WTC11 (cell line): ENCODE data around the gene ZNF782. TPM values are rescaled to one million over a fixed set of nuclear protein-coding genes. Genes with fewer than 3 reads are reported as not detected.

Experiments
- ATAC-seq: fragments of 200-7000 bp; cut with Tn5 transposase; 2 replicates; pipeline ENCODE4 v1.10.0; 2021; ENCODE audit warnings: mild to moderate bottlenecking, moderate library complexity
- CTCF ChIA-PET: fragments of 300-600 bp; sonication (Branson Sonifier 250); formaldehyde crosslinking; loops from one replicate; lab custom pipeline; 2021; ENCODE audit warnings: antibody characterized with exemption; lab: Charles Lee
- POLR2A ChIA-PET: fragments of 350-600 bp; sonication (Branson Sonifier 250); formaldehyde crosslinking; loops from one replicate; lab custom pipeline; 2021; ENCODE audit warnings: antibody characterized with exemption; lab: Charles Lee
- DNase-seq: peaks from one replicate; pipeline ENCODE4 v3.0.0; 2021; ENCODE audit warnings: low spot score
- H3K27ac Mint-ChIP-seq: 2 replicates; pipeline ENCODE4 v1.8.0; 2021; ENCODE audit warnings: mixed read lengths
- H3K27me3 Mint-ChIP-seq: 2 replicates; pipeline ENCODE4 v1.8.0; 2021; ENCODE audit warnings: low read depth, mild to moderate bottlenecking, moderate library complexity, mixed read lengths
- H3K36me3 Mint-ChIP-seq: 2 replicates; pipeline ENCODE4 v1.8.0; 2021; ENCODE audit warnings: mixed read lengths
- H3K4me1 Mint-ChIP-seq: 2 replicates; pipeline ENCODE4 v1.8.0; 2022; ENCODE audit warnings: mixed read lengths
- H3K4me3 Mint-ChIP-seq: 2 replicates; pipeline ENCODE4 v1.8.0; 2021; ENCODE audit warnings: mild to moderate bottlenecking, moderate library complexity, mixed read lengths
- H3K9me3 Mint-ChIP-seq: 2 replicates; pipeline ENCODE4 v1.8.0; 2021; ENCODE audit warnings: mixed read lengths
- AR ChIP-seq: fragments of 250-450 bp; sonication (Bioruptor Pico); IDR thresholded peaks from 2 replicates; pipeline ENCODE4 v1.9.0; 2021; ENCODE audit warnings: mild to moderate bottlenecking
- ATF1 ChIP-seq: sonication (generic); formaldehyde crosslinking; IDR thresholded peaks from 2 replicates; pipeline ENCODE4 v1.8.1; 2023; ENCODE audit warnings: mild to moderate bottlenecking, moderate library complexity, missing genetic modification reagents
- CBFB ChIP-seq: sonication (generic); formaldehyde crosslinking; IDR thresholded peaks from 2 replicates; pipeline ENCODE4 v1.8.1; 2022; ENCODE audit warnings: mild to moderate bottlenecking, low read depth, missing genetic modification reagents
- E2F5 ChIP-seq: sonication (generic); formaldehyde crosslinking; IDR thresholded peaks from 2 replicates; pipeline ENCODE4 v1.8.1; 2022; ENCODE audit warnings: mild to moderate bottlenecking, moderate library complexity, missing genetic modification reagents
- ELF4 ChIP-seq: sonication (generic); formaldehyde crosslinking; IDR thresholded peaks from 2 replicates; pipeline ENCODE4 v1.8.1; 2022; ENCODE audit warnings: low read depth, mild to moderate bottlenecking, moderate library complexity, missing genetic modification reagents
- FOXJ3 ChIP-seq: sonication (generic); formaldehyde crosslinking; IDR thresholded peaks from 2 replicates; pipeline ENCODE4 v1.9.0; 2021; ENCODE audit warnings: missing genetic modification reagents, mild to moderate bottlenecking, borderline replicate concordance
- FOXP4 ChIP-seq: sonication (generic); formaldehyde crosslinking; IDR thresholded peaks from 2 replicates; pipeline ENCODE4 v1.8.0; 2022; ENCODE audit warnings: mild to moderate bottlenecking, missing genetic modification reagents
- GRHL2 ChIP-seq: fragments of 250-450 bp; sonication (Bioruptor Pico); IDR thresholded peaks from 2 replicates; pipeline ENCODE4 v1.8.0; 2022; ENCODE audit warnings: mild to moderate bottlenecking, moderate library complexity; ENCODE audit not compliant: insufficient replicate concordance, severe bottlenecking
- GTF2I ChIP-seq: fragments of 250-450 bp; sonication (Bioruptor Pico); conservative IDR thresholded peaks from 2 replicates; pipeline ENCODE4 v1.4.0; 2021; ENCODE audit warnings: mild to moderate bottlenecking
- HMGA2 ChIP-seq: fragments of 250-450 bp; sonication (Bioruptor Pico); IDR thresholded peaks from 2 replicates; pipeline ENCODE4 v1.4.0; 2021; ENCODE audit warnings: mild to moderate bottlenecking, moderate library complexity
- IRF2 ChIP-seq: sonication (generic); formaldehyde crosslinking; IDR thresholded peaks from 2 replicates; pipeline ENCODE4 v1.8.0; 2022; ENCODE audit warnings: low read depth, missing genetic modification reagents, borderline replicate concordance
- JUN ChIP-seq: sonication (generic); formaldehyde crosslinking; IDR thresholded peaks from 2 replicates; pipeline ENCODE4 v1.8.0; 2023; ENCODE audit warnings: mild to moderate bottlenecking, missing genetic modification reagents
- KAT7 ChIP-seq: sonication (generic); formaldehyde crosslinking; IDR thresholded peaks from 2 replicates; pipeline ENCODE4 v1.8.1; 2023; ENCODE audit warnings: missing genetic modification reagents, mild to moderate bottlenecking, borderline replicate concordance
- NFE2L1 ChIP-seq: sonication (generic); formaldehyde crosslinking; IDR thresholded peaks from 2 replicates; pipeline ENCODE4 v1.8.1; 2023; ENCODE audit warnings: missing genetic modification reagents
- TCF7 ChIP-seq: sonication (generic); formaldehyde crosslinking; IDR thresholded peaks from 2 replicates; pipeline ENCODE4 v1.8.0; 2022; ENCODE audit warnings: mild to moderate bottlenecking, low read depth, missing genetic modification reagents, moderate library complexity
- ZBTB43 ChIP-seq: sonication (generic); formaldehyde crosslinking; IDR thresholded peaks from 2 replicates; pipeline ENCODE4 v1.8.1; 2023; ENCODE audit warnings: mild to moderate bottlenecking, missing genetic modification reagents
- ZNF121 ChIP-seq: sonication (generic); formaldehyde crosslinking; IDR thresholded peaks from 2 replicates; pipeline ENCODE4 v1.8.0; 2023; ENCODE audit warnings: missing genetic modification reagents
- ZNF232 ChIP-seq: sonication (generic); formaldehyde crosslinking; IDR thresholded peaks from 2 replicates; pipeline ENCODE4 v1.8.0; 2022; ENCODE audit warnings: mild to moderate bottlenecking, missing genetic modification reagents
- ZNF263 ChIP-seq: sonication (generic); formaldehyde crosslinking; IDR thresholded peaks from 2 replicates; pipeline ENCODE4 v1.8.1; 2022; ENCODE audit warnings: low read depth, mild to moderate bottlenecking, moderate library complexity, missing genetic modification reagents
- ZNF317 ChIP-seq: sonication (generic); formaldehyde crosslinking; IDR thresholded peaks from 2 replicates; pipeline ENCODE4 v1.8.1; 2023; ENCODE audit warnings: low read depth, mild to moderate bottlenecking, moderate library complexity, missing genetic modification reagents, borderline replicate concordance
- ZNF416 ChIP-seq: fragments of 250-450 bp; sonication (Bioruptor Pico); IDR thresholded peaks from 2 replicates; pipeline ENCODE4 v1.9.0; 2021; ENCODE audit warnings: mild to moderate bottlenecking, inconsistent platforms
- total RNA-seq: library from RNA; stranded (reverse); gene quantifications from 3 replicates; pipeline ENCODE4 v1.2.3, GENCODE V29; 2021

The ZNF782 gene
- total RNA-seq, 1 experiment from 2014 or later = 6.2 TPM

DNA sequence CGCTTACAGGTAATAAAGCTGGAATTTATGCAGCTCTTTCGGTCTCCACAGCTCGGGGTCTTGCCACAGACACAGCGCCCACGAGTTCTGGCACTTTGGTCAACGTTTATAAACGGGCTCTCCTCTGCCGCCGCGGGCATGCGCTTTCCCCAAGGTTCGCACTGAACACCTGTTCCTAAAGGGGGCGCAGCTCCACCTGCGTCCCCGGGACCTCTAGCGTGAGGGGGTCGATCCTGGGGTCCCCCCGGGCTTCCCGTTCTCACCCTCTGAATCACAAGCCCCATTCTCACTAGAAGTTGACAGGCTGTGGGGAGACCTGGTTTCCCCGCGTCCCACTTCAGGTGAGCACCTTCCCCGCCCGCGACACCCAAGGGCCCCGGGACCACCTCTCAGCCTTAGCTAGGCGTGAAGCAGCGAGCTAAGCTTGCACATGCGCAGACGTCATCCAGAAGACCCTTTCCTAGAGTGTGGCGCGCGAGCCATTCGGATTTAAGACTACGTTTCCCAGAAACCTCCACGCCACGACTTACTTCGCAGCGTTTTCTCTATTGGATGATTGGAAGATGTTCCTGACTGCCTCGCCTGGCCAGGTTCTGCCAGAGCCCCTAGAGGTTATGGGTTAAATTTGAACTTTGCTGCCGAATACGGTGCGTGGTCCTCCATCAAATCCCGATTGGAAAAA lies 21.3 kb upstream of the ZNF782 start (continued):
- TF ChIP-seq ZBTB43 (CRISPR knock-in tag) = no peak
- TF ChIP-seq, all 79 proteins: peak for 15

DNA sequence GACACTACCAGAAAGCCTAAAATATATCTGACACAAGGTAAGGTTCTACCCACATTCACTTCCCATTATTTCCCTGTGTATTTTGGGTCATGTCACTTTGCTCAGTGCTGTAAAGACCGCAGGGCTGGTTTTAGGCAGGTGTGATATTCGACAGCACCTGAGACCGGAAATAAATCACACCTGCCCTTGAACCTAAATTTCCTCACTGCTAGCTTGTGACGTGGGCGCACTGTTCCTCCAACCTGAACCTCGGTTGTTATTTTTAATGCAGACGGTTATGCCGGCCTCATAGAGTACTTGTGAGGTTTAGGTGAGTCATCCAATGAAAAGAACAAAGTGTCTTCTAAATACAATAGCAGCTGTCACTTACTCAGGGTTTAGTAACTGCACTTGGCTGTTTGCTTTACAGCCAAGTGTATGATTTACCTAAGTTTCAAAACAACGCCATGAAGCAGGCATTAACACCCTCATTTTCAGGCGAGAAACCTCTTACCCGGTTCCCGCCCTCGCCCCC lies 20.7 kb upstream of the ZNF782 start:
- H3K4me3 Mint-ChIP-seq = peak overlapping the region; percentile 76
- TF ChIP-seq E2F5 (0 out of 2 replicates have a peak, but pooled peaks have one; percentile 5), GRHL2 (CRISPR knock-in tag) (no peak)
- TF ChIP-seq, all 79 proteins: peak for 1
- ChIA-PET POLR2A (interaction anchor here (0.6 to 1.2 kb wide), 2 partner anchors 18 to 202 kb away, joined by 4 read pairs; no protein-coding TSS in a partner anchor), CTCF (interaction anchor here (0.8 to 1.8 kb wide), 16 partner anchors 9 to 554 kb away, joined by 3 to 34 read pairs (median 4); partner anchors contain the start of genes CTSV and ZNF782)
- no peak overlapping the region for H3K27ac Mint-ChIP-seq
- no peak for DNase-seq
- ATAC-seq = no peak
- no peaks in the 10 kb centered on the region for H3K36me3 Mint-ChIP-seq
- peaks cover 83% of the 10 kb centered on the region for H3K27me3 Mint-ChIP-seq
- peaks cover 17% of the 10 kb centered on the region for H3K4me1 Mint-ChIP-seq
- H3K9me3 Mint-ChIP-seq = no peaks in the 10 kb centered on the region

GRCh38 chr9:96874201-96874785 lies 20.0 kb upstream of the ZNF782 start:
- Mint-ChIP-seq H3K4me1 (peaks cover 17% of the 10 kb centered on the region), H3K36me3 (no peaks in the 10 kb centered on the region), H3K27ac (no peak overlapping the region), H3K27me3 (peaks cover 78% of the 10 kb centered on the region), H3K9me3 (no peaks in the 10 kb centered on the region), H3K4me3 (no peak overlapping the region)
- CTCF ChIA-PET = interaction anchor here (1.1 to 1.8 kb wide), 7 partner anchors 12 to 172 kb away, joined by 4 to 34 read pairs (median 7); partner anchors contain the start of genes CTSV and ZNF782
- DNase-seq (no peak), ATAC-seq (no peak)
- TF ChIP-seq ZNF317 = no peak
- no peak for TF ChIP-seq ELF4 (CRISPR knock-in tag)
- TF ChIP-seq ZNF416 (CRISPR knock-in tag) = no peak
- no peak for TF ChIP-seq AR (CRISPR knock-in tag)
- no peak for TF ChIP-seq ZNF121
- no peak for TF ChIP-seq FOXP4 (CRISPR knock-in tag)
- POLR2A ChIA-PET = no interaction called here

DNA sequence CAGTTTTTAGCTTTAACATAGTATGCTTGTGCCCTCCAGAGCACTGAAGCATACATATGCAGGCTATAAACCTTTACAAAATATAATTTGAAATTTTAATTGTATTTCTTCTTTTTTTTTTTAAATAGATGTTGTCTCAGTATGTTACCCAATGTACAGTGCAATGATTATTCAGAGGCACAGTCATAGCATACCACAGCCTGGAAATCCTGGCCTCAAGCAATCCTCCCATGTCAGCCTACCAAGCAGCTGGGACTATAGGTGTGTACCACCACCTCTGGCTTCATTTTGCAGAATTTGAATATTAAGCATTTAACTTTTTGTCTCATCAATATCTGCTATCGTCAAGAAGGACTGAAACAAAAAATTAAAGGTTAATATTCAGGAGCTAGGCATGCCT lies 16.9 kb upstream of the ZNF782 start:
- Mint-ChIP-seq H3K9me3 (peaks cover 7% of the 10 kb centered on the region), H3K4me1 (peaks cover 13% of the 10 kb centered on the region), H3K27me3 (peaks cover 59% of the 10 kb centered on the region), H3K36me3 (no peaks in the 10 kb centered on the region), H3K27ac (no peak overlapping the region), H3K4me3 (no peak overlapping the region)
- ChIA-PET POLR2A (no interaction called here), CTCF (interaction anchor here (1.3 kb wide), 1 partner anchor 14 kb away, joined by 4 read pairs; no protein-coding TSS in a partner anchor)
- DNase-seq (no peak), ATAC-seq (no peak)
- no peak for TF ChIP-seq GTF2I
- no peak for TF ChIP-seq JUN (CRISPR knock-in tag)
- TF ChIP-seq ZNF232 (CRISPR knock-in tag) = no peak
- TF ChIP-seq ZNF121 = no peak
- no peak for TF ChIP-seq KAT7
- TF ChIP-seq ATF1 (CRISPR knock-in tag) = no peak
- TF ChIP-seq CBFB = no peak
- no peak for TF ChIP-seq HMGA2 (CRISPR knock-in tag)
- TF ChIP-seq E2F5 = no peak
- no peak for TF ChIP-seq ZNF263 (CRISPR knock-in tag)
- no peak for TF ChIP-seq IRF2 (CRISPR knock-in tag)
- no peak for TF ChIP-seq FOXJ3 (CRISPR knock-in tag)
- no peak for TF ChIP-seq TCF7 (CRISPR knock-in tag)
- TF ChIP-seq NFE2L1 = no peak
